Fibroblast of lung (primary cell): ENCODE data around the gene RPS27. TPM values are rescaled to one million over a fixed set of nuclear protein-coding genes. Genes with fewer than 3 reads are reported as not detected.

Experiments used
- DNase-seq, 2 donors: peaks; one replicate each; pipeline versions ENCODE4 v3.0.0 to v3.0.0-alpha.2; 2010; ENCODE audit warnings: low read depth in 2 of 2
- H2AFZ ChIP-seq: 2 replicates; pipeline ENCODE4 v1.5.1; 2012; ENCODE audit warnings: low read length, control low read depth, inconsistent platforms
- H3K27ac ChIP-seq: 2 replicates; pipeline ENCODE4 v1.5.1; 2011; ENCODE audit warnings: low read length, control low read depth; ENCODE audit not compliant: insufficient read depth
- H3K27me3 ChIP-seq: 2 replicates; pipeline ENCODE4 v1.5.1; 2011; ENCODE audit warnings: mild to moderate bottlenecking, low read length; ENCODE audit not compliant: control insufficient read depth, insufficient read depth
- H3K36me3 ChIP-seq: 2 replicates; pipeline ENCODE4 v1.5.1; 2011; ENCODE audit warnings: low read length; ENCODE audit not compliant: control insufficient read depth, insufficient read depth
- H3K4me1 ChIP-seq: 2 replicates; pipeline ENCODE4 v1.5.1; 2011; ENCODE audit warnings: low read length; ENCODE audit not compliant: control insufficient read depth, insufficient read depth; ENCODE audit errors: extremely low read depth
- H3K4me2 ChIP-seq: 2 replicates; pipeline ENCODE4 v1.5.1; 2011; ENCODE audit warnings: low read length, control low read depth; ENCODE audit not compliant: insufficient read depth; ENCODE audit errors: extremely low read depth
- H3K4me3 ChIP-seq, 4 experiments: fragments of 200-600 bp in 1 of 4; sonication (generic) in 1 of 4; replicated peaks in 1 of 4; 2 replicates each; pipeline ENCODE4 v1.5.1; 2011 to 2016; ENCODE audit warnings: low read length in 4 of 4, low read depth in 3 of 4, mild to moderate bottlenecking in 3 of 4, control low read depth in 2 of 4, inconsistent platforms in 1 of 4, mixed read lengths in 1 of 4; ENCODE audit not compliant: insufficient read depth in 1 of 4; ENCODE audit errors: control extremely low read depth in 1 of 4
- H3K79me2 ChIP-seq: 2 replicates; pipeline ENCODE4 v1.5.1; 2012; ENCODE audit warnings: mild to moderate bottlenecking, low read length, inconsistent platforms; ENCODE audit not compliant: control insufficient read depth, insufficient read depth
- H3K9ac ChIP-seq: 2 replicates; pipeline ENCODE4 v1.5.1; 2011; ENCODE audit warnings: mild to moderate bottlenecking, low read length, control low read depth; ENCODE audit not compliant: insufficient read depth
- H3K9me3 ChIP-seq: 2 replicates; pipeline ENCODE4 v1.5.1; 2012; ENCODE audit warnings: low read depth, low read length; ENCODE audit not compliant: control insufficient read depth, insufficient read depth
- H4K20me1 ChIP-seq: 2 replicates; pipeline ENCODE4 v1.5.1; 2011; ENCODE audit warnings: low read length; ENCODE audit not compliant: control insufficient read depth, insufficient read depth; ENCODE audit errors: extremely low read depth
- CTCF ChIP-seq, 2 donors: IDR thresholded peaks in 1 of 2; conservative IDR thresholded peaks in 1 of 2; 1 replicate in 1 of 2; 2 replicates in 1 of 2; pipeline ENCODE4 v1.5.1; 2011 to 2012; ENCODE audit warnings: low read length in 2 of 2, control low read depth in 1 of 2, inconsistent platforms in 1 of 2, low read depth in 1 of 2, mild to moderate bottlenecking in 1 of 2
- EZH2 ChIP-seq: IDR thresholded peaks from 2 replicates; pipeline ENCODE4 v1.5.1; 2012; ENCODE audit warnings: low read length, control low read depth, mild to moderate bottlenecking; ENCODE audit errors: missing control alignments
- polyA plus RNA-seq, 2 donors: library from polyadenylated mRNA; depleted of rRNA in 1 of 2; stranded (reverse) in 1 of 2; unstranded in 1 of 2; fragments of >200 nt; gene quantifications; 2 replicates each; pipeline ENCODE4 v1.2.1, GENCODE V29; 2011 to 2012; ENCODE audit warnings: missing spikeins in 1 of 2
- total RNA-seq: library from RNA; depleted of rRNA; stranded (reverse); fragments of >200 nt; gene quantifications from 2 replicates; pipeline ENCODE4 v1.2.1, GENCODE V29; 2014

The RPS27 gene
- total and polyA plus RNA-seq, 2 donors (not counting 1 experiment from before 2014, with no cell fraction given): 2,883 to 3,291 TPM

GRCh38 chr1:153985341-153985912, 5.1 kb upstream of the RPS27 start:
- Histone ChIP-seq H4K20me1 (no peaks in the 10 kb centered on the region), H3K79me2 (peaks cover 11% of the 10 kb centered on the region), H3K9me3 (no peaks in the 10 kb centered on the region), H3K4me1 (peaks cover 3% of the 10 kb centered on the region), H3K36me3 (peaks cover 8% of the 10 kb centered on the region), H3K4me3 (peak overlapping the region; percentile 54 to 100 (median 84)), H3K27me3 (no peaks in the 10 kb centered on the region), H3K9ac (peak overlapping the region; percentile 70), H2AFZ (peak overlapping the region; percentile 57), H3K4me2 (peak overlapping the region; percentile 94), H3K27ac (peak overlapping the region; percentile 68)
- DNase-seq: peak; percentile 72 to 83
- TF ChIP-seq EZH2 (no peak), CTCF (conservative IDR thresholded peaks at IDR 0.05 in 1 of 2, IDR thresholded peaks at IDR 0.05 in 1 of 2; ENCODE audit: low read depth in 1 of 2, low read length in 2 of 2) (no peak)

GRCh38 chr1:153985941-153986761, 4.4 kb upstream of the RPS27 start, which contains the start of gene RAB13:
Gene RAB13, minus strand, starts transcription at chr1:153986339. Its CDS starts 103 bp downstream, at chr1:153986236.
- TF ChIP-seq EZH2 (no peak), CTCF (conservative IDR thresholded peaks at IDR 0.05 in 1 of 2, IDR thresholded peaks at IDR 0.05 in 1 of 2; ENCODE audit: low read depth in 1 of 2, low read length in 2 of 2) (no peak)
- H3K4me3 ChIP-seq: peak within 1 kb of the TSS; percentile 54 to 100 (median 84)
- H3K9ac ChIP-seq: peak within 1 kb of the TSS; percentile 70
- H3K79me2 ChIP-seq: peaks cover 17% of the 10 kb centered on the region
- H2AFZ ChIP-seq: peak within 1 kb of the TSS; percentile 89
- H3K27me3 ChIP-seq: no peaks in the 10 kb centered on the region
- H3K4me2 ChIP-seq: peak within 1 kb of the TSS; percentile 94
- DNase-seq: peak; percentile 83 to 86
- H3K36me3 ChIP-seq: peaks cover 6% of the 10 kb centered on the region
- peaks cover 3% of the 10 kb centered on the region for H3K4me1 ChIP-seq
- peak within 1 kb of the TSS; percentile 68 for H3K27ac ChIP-seq
- H4K20me1 ChIP-seq: no peaks in the 10 kb centered on the region
- H3K9me3 ChIP-seq: no peaks in the 10 kb centered on the region

- no peak overlapping the region for H3K9ac ChIP-seq
- H3K9me3 ChIP-seq: no peaks in the 10 kb centered on the region
- H2AFZ ChIP-seq: no peak overlapping the region
- H3K4me3 ChIP-seq: no peak overlapping the region
- H3K27ac ChIP-seq: no peak overlapping the region
- H3K36me3 ChIP-seq: peaks cover 9% of the 10 kb centered on the region
- DNase-seq: no peak
- no peaks in the 10 kb centered on the region for H4K20me1 ChIP-seq
- no peaks in the 10 kb centered on the region for H3K27me3 ChIP-seq
- TF ChIP-seq CTCF (conservative IDR thresholded peaks at IDR 0.05 in 1 of 2, IDR thresholded peaks at IDR 0.05 in 1 of 2; ENCODE audit: low read depth in 1 of 2, low read length in 2 of 2) (no peak), EZH2 (no peak)
- H3K4me1 ChIP-seq: peaks cover 7% of the 10 kb centered on the region
- H3K79me2 ChIP-seq: peaks cover 29% of the 10 kb centered on the region
- H3K4me2 ChIP-seq: no peak overlapping the region
Measured at GRCh38 chr1:153987621-153988020, 2.9 kb upstream of the RPS27 start.
